ENCODE measurements around the gene IGFBP4.

- TF ChIP-seq CTCF (IDR thresholded peaks at IDR 0.05) (no peak), POLR2A (IDR thresholded peaks at IDR 0.05) (no peak)
These were observed 14.9 kb downstream of the IGFBP4 start for GRCh38 chr17:40457964-40458791.

Data from sigmoid colon (tissue), 3 donors.